GM23338 (cell line): ENCODE data around the gene ZNF236. TPM values are rescaled to one million over a fixed set of nuclear protein-coding genes. Genes with fewer than 3 reads are reported as not detected.

Source experiments
- ATAC-seq: fragments of 200-7000 bp; cut with Tn5 transposase; 3 replicates; pipeline ENCODE4 v1.9.1; 2020
- DNase-seq: peaks from one replicate; pipeline ENCODE4 v3.0.0-alpha.2; 2015; ENCODE audit warnings: low spot score
- H2AFZ ChIP-seq: fragments of 200-600 bp; sonication (generic); 2 replicates; pipeline ENCODE4 v1.8.0; 2016; ENCODE audit warnings: antibody characterized with exemption, mild to moderate bottlenecking, moderate library complexity
- H3F3A ChIP-seq: fragments of 200-600 bp; sonication (generic); replicated peaks from 2 replicates; pipeline ENCODE4 v1.8.0; 2017; ENCODE audit warnings: antibody characterized with exemption, mixed run types, low read depth
- H3K27ac ChIP-seq: fragments of 200-600 bp; sonication (generic); 2 replicates; pipeline ENCODE4 v1.6.1; 2016; ENCODE audit warnings: low read depth
- H3K27me3 ChIP-seq: fragments of 200-600 bp; sonication (generic); 2 replicates; pipeline ENCODE4 v1.8.0; 2016; ENCODE audit warnings: mild to moderate bottlenecking, mixed run types, moderate library complexity; ENCODE audit not compliant: insufficient read depth
- H3K36me3 ChIP-seq: fragments of 200-600 bp; sonication (generic); 2 replicates; pipeline ENCODE4 v1.8.0; 2016; ENCODE audit warnings: mild to moderate bottlenecking; ENCODE audit not compliant: insufficient read depth
- H3K4me1 ChIP-seq: fragments of 200-600 bp; sonication (generic); 2 replicates; pipeline ENCODE4 v1.8.0; 2016; ENCODE audit warnings: mild to moderate bottlenecking, moderate library complexity; ENCODE audit not compliant: insufficient read depth
- H3K4me2 ChIP-seq: fragments of 200-600 bp; sonication (generic); 2 replicates; pipeline ENCODE4 v1.7.1; 2017; ENCODE audit warnings: mixed run types
- H3K4me3 ChIP-seq: fragments of 200-600 bp; sonication (generic); 2 replicates; pipeline ENCODE4 v1.6.1; 2016; ENCODE audit warnings: mixed run types
- H3K79me2 ChIP-seq: fragments of 200-600 bp; sonication (generic); replicated peaks from 2 replicates; pipeline ENCODE4 v1.8.0; 2017; ENCODE audit warnings: mild to moderate bottlenecking; ENCODE audit not compliant: insufficient read depth
- H3K9me2 ChIP-seq: fragments of 200-600 bp; sonication (generic); 2 replicates; pipeline ENCODE4 v1.8.0; 2017; ENCODE audit not compliant: insufficient read depth
- H4K20me1 ChIP-seq: fragments of 200-600 bp; sonication (generic); replicated peaks from 2 replicates; pipeline ENCODE4 v1.8.0; 2017; ENCODE audit warnings: mild to moderate bottlenecking; ENCODE audit not compliant: insufficient read depth
- H3K27ac Mint-ChIP-seq: 2 replicates; pipeline ENCODE4 v1.8.0; 2020; ENCODE audit warnings: inconsistent platforms, mild to moderate bottlenecking, moderate library complexity, mixed read lengths
- H3K27me3 Mint-ChIP-seq: 3 replicates; pipeline ENCODE4 v1.8.0; 2022; ENCODE audit warnings: low read depth, mild to moderate bottlenecking, moderate library complexity, mixed read lengths, inconsistent platforms; ENCODE audit not compliant: insufficient read depth, poor library complexity
- H3K36me3 Mint-ChIP-seq: 3 replicates; pipeline ENCODE4 v1.8.0; 2021; ENCODE audit warnings: low read depth, mild to moderate bottlenecking, inconsistent platforms, moderate library complexity, mixed read lengths
- H3K4me1 Mint-ChIP-seq: 3 replicates; pipeline ENCODE4 v1.8.0; 2020; ENCODE audit warnings: mild to moderate bottlenecking, inconsistent platforms, mixed read lengths
- H3K4me3 Mint-ChIP-seq: 3 replicates; pipeline ENCODE4 v1.8.0; 2021; ENCODE audit warnings: moderate library complexity, mild to moderate bottlenecking, inconsistent platforms, mixed read lengths
- H3K9me3 Mint-ChIP-seq: 3 replicates; pipeline ENCODE4 v1.8.0; 2020; ENCODE audit warnings: moderate library complexity, mild to moderate bottlenecking, inconsistent platforms, mixed read lengths
- CREB1 ChIP-seq: fragments of 250-450 bp; sonication (Bioruptor Pico); IDR thresholded peaks from 2 replicates; pipeline ENCODE4 v1.5.0; 2020; ENCODE audit warnings: low read depth, mild to moderate bottlenecking, moderate library complexity
- CTCF ChIP-seq, 2 experiments: fragments of 200-600 bp in 1 of 2; sonication (generic) in 1 of 2; conservative IDR thresholded peaks; 2 replicates each; pipeline versions ENCODE4 v1.5.1 to v1.6.1; 2016 to 2017; ENCODE audit warnings: antibody characterized with exemption in 2 of 2, low read depth in 2 of 2, mild to moderate bottlenecking in 2 of 2, moderate library complexity in 1 of 2
- ETS1 ChIP-seq: IDR thresholded peaks from 2 replicates; pipeline ENCODE4 v1.6.1; 2016; ENCODE audit warnings: antibody characterized with exemption
- EZH2 ChIP-seq: fragments of 200-600 bp; sonication (generic); IDR thresholded peaks from one replicate; pipeline ENCODE4 v1.8.0; 2017; ENCODE audit warnings: antibody characterized with exemption, mild to moderate bottlenecking, low read depth; ENCODE audit not compliant: unreplicated experiment
- EZH2phosphoT487 ChIP-seq: fragments of 200-600 bp; sonication (generic); IDR thresholded peaks from one replicate; pipeline ENCODE4 v1.8.1; 2018; ENCODE audit warnings: antibody characterized with exemption; ENCODE audit not compliant: unreplicated experiment
- JUNB ChIP-seq: IDR thresholded peaks from one replicate; pipeline ENCODE4 v1.6.1; 2016; ENCODE audit warnings: antibody characterized with exemption; ENCODE audit not compliant: unreplicated experiment
- NANOG ChIP-seq: IDR thresholded peaks from 2 replicates; pipeline ENCODE4 v1.6.1; 2016; ENCODE audit warnings: antibody characterized with exemption, borderline replicate concordance
- POLR2AphosphoS5 ChIP-seq: IDR thresholded peaks from 2 replicates; pipeline ENCODE4 v1.6.1; 2016; ENCODE audit warnings: antibody characterized with exemption, low read depth
- REST ChIP-seq: IDR thresholded peaks from one replicate; pipeline ENCODE4 v1.6.1; 2018; ENCODE audit warnings: antibody characterized with exemption; ENCODE audit not compliant: unreplicated experiment
- STAT1 ChIP-seq: IDR thresholded peaks from one replicate; pipeline ENCODE4 v1.6.1; 2016; ENCODE audit warnings: antibody characterized with exemption; ENCODE audit not compliant: unreplicated experiment
- ZNF114 ChIP-seq: fragments of 250-450 bp; sonication (Bioruptor Pico); IDR thresholded peaks from 2 replicates; pipeline ENCODE4 v1.5.0; 2020; ENCODE audit warnings: mild to moderate bottlenecking, moderate library complexity
- ZNF462 ChIP-seq: fragments of 250-450 bp; sonication (Bioruptor Pico); IDR thresholded peaks from 2 replicates; pipeline ENCODE4 v1.5.0; 2020; ENCODE audit warnings: mild to moderate bottlenecking, moderate library complexity
- polyA plus RNA-seq: library from polyadenylated mRNA; unstranded; fragments of >200 nt; fragmentation: Nextera tagmentation; extraction: Ambion mirVana; gene quantifications from 2 replicates; pipeline ENCODE4 v1.2.1, GENCODE V29; 2016
- total RNA-seq: library from RNA; depleted of rRNA; stranded (reverse); fragments of >200 nt; shearing (Covaris generic); gene quantifications from 2 replicates; pipeline ENCODE4 v1.2.3, GENCODE V29; 2014

Gene ZNF236
- total and polyA plus RNA-seq, 2 experiments from 2014 or later: 8.9 to 16.3 TPM

GRCh38 chr18:76973520-76974266, 151.3 kb downstream of the ZNF236 start (continued):
- no peak for TF ChIP-seq CTCF (conservative IDR thresholded peaks at IDR 0.05; ENCODE audit: low read depth in 2 of 2)
- TF ChIP-seq POLR2AphosphoS5: no peak
- TF ChIP-seq ETS1: no peak
- TF ChIP-seq NANOG: no peak
- TF ChIP-seq ZNF114: no peak
- no peak for TF ChIP-seq REST
- TF ChIP-seq EZH2: no peak
- TF ChIP-seq CREB1 (CRISPR knock-in tag): no peak

GRCh38 chr18:76974386-76974785, 152.0 kb downstream of the ZNF236 start:
- H3K27ac ChIP-seq: no peak overlapping the region
- H3K36me3 ChIP-seq: no peaks in the 10 kb centered on the region
- H3K4me3 ChIP-seq: no peak overlapping the region
- H3F3A ChIP-seq: no peaks in the 10 kb centered on the region
- H3K27ac Mint-ChIP-seq: no peak overlapping the region
- no peak for DNase-seq
- H2AFZ ChIP-seq: no peak overlapping the region
- no peaks in the 10 kb centered on the region for H3K9me2 ChIP-seq
- no peak overlapping the region for H3K4me2 ChIP-seq
- H3K27me3 Mint-ChIP-seq: peaks cover 15% of the 10 kb centered on the region
- H3K4me1 Mint-ChIP-seq: peaks cover 22% of the 10 kb centered on the region
- H3K4me3 Mint-ChIP-seq: no peak overlapping the region
- H3K36me3 Mint-ChIP-seq: peaks cover 4% of the 10 kb centered on the region; the same call in 1 of the 3 replicates
- peaks cover 19% of the 10 kb centered on the region for H3K4me1 ChIP-seq
- no peak for ATAC-seq
- H3K79me2 ChIP-seq: no peaks in the 10 kb centered on the region
- H3K27me3 ChIP-seq: no peaks in the 10 kb centered on the region
- H4K20me1 ChIP-seq: no peaks in the 10 kb centered on the region
- H3K9me3 Mint-ChIP-seq: no peaks in the 10 kb centered on the region
- TF ChIP-seq STAT1 (no peak), EZH2phosphoT487 (no peak), ZNF462 (CRISPR knock-in tag) (no peak), JUNB (no peak), EZH2 (no peak)
